Epithelial cell of proximal tubule (primary cell): ENCODE data around the gene MEDAG. TPM values are rescaled to one million over a fixed set of nuclear protein-coding genes. Genes with fewer than 3 reads are reported as not detected.

ENCODE experiments used
- DNase-seq: peaks from one replicate; pipeline ENCODE4 v3.0.0-alpha.2; 2011; ENCODE audit warnings: low read depth
- H3K4me3 ChIP-seq: 2 replicates; pipeline ENCODE4 v1.5.1; 2011; ENCODE audit warnings: low read depth, mild to moderate bottlenecking, low read length
- CTCF ChIP-seq: conservative IDR thresholded peaks from 2 replicates; pipeline ENCODE4 v1.5.1; 2012; ENCODE audit warnings: low read depth, mild to moderate bottlenecking, low read length
- total RNA-seq: library from RNA; depleted of rRNA; stranded (reverse); fragments of >200 nt; gene quantifications from 2 replicates; pipeline ENCODE4 v1.2.3, GENCODE V29; 2015

MEDAG gene
- total RNA-seq, 1 donor from 2014 or later = 0.17 TPM

DNA sequence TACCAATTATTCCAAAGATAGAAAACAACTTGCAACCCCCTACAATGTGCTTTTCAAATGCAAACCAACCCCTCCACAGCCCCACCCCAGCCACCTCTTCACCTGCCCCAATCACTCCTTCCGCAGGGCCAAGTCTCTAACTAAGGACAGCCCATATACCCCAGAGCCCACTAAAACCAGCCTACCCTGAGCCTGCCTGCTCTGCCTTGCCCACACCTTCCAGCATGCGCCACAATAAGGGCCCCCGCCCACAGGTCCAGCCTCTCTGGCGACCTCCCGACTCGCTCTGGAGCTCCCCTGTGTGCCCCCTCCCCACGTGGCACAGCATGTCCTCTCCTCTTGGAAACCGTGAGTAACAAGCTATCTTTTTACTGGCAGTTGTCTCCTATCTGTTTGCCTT, 42.8 kb upstream of the MEDAG start:
- DNase-seq = no peak
- no peak overlapping the region for H3K4me3 ChIP-seq
- no peak for TF ChIP-seq CTCF

DNA sequence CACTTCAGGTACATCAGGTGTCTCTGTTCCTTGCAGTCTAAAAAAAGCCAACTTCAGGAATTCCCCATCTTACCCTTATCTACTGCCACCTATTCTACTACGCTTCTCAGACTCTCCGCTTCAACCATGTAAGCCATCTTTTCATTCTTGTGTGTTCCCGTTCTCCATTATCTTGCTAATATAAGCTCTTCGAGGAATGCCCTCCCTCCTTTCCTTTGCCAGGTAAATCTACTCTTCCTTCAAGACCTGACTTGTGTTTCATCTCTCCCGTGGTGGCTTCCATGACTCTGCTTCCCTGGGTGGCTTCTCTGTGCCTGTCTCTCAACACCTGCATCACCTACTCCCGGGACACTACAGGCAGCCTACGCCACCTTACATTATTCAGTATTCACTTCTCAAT, 42.3 kb upstream of the MEDAG start:
- DNase-seq = no peak
- H3K4me3 ChIP-seq = no peak overlapping the region
- TF ChIP-seq CTCF = no peak

DNA sequence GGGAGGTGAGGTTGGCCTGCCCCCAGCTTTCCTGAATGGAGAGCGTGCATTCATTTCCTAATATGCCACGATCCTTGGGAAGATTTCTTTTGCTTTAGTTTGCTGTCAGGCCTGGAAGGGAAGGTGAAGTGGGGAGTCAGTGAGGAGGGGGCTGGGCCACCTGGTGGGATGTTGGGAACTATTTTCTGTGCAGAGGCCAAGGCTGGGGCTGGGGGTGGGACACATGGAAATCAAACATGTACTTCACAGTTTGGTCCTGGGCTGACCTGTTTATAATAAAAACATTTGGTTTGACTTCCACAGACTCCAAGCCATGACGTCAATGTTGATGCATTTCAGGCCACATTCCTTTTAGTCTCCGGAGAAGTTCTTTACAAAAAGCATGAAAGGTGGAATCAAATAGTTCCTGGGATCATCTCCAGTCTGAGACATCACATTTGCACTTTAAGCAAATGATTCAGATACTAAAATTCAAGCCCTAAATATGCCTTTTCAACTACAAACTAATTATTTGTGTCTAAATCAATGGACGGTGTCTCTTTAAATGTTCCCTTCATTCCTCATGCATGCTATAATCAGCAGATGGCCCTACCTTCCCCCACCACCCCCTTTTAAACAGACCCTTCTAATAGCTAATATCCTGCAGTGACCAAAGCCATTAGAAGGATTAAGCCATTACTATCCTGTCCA, 41.5 kb upstream of the MEDAG start:
- no peak for TF ChIP-seq CTCF
- DNase-seq = no peak
- no peak overlapping the region for H3K4me3 ChIP-seq

GRCh38 chr13:30865123-30866049, 40.7 kb upstream of the MEDAG start:
- peak; percentile 96 for TF ChIP-seq CTCF
- H3K4me3 ChIP-seq = no peak overlapping the region
- DNase-seq = no peak

GRCh38 chr13:30866677-30867076, 39.4 kb upstream of the MEDAG start:
- TF ChIP-seq CTCF = no peak
- DNase-seq = no peak

DNA sequence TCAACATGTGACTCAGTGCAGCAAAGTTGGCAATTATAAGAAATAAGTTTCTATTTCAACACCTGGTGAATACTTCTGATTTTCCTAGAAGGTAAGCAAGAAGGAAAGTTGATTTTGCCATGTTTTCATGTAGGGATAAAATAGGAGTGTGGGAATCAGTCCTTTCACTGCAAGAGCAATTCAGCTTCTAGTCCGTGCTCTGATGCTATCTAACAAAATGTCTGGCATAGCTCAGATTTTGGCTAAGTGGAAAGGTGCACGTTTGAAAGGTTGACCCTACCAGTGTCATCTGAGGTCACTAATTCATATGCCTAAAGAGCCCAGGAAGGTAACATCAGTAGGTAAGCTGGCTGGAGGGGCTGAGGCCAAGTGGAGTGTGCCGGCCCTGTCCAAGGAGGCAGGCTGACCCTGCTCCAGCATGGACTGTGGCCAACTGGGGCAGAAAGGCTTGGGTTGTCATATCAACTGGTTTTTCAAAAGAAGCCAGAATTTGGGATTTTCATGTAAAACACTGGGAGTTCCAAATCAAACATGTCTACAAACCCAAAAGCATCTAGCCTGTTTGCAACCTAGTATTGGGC, 38.9 kb upstream of the MEDAG start:
- DNase-seq = no peak
- no peak for TF ChIP-seq CTCF
- no peak overlapping the region for H3K4me3 ChIP-seq

More at GRCh38 chr13:30866677-30867076, 39.4 kb upstream of the MEDAG start:
- no peak overlapping the region for H3K4me3 ChIP-seq
